Upper lobe of left lung (tissue), 4 donors: ENCODE measurements around the gene AKIRIN2.

ENCODE experiments used
- EP300 ChIP-seq, 4 donors: sonication (generic); formaldehyde crosslinking; IDR thresholded peaks; one replicate each; pipeline ENCODE4 v1.5.1; 2017; ENCODE audit warnings: antibody characterized with exemption in 4 of 4, control low read depth in 2 of 4
- POLR2A ChIP-seq, 4 donors: fragments of 450-650 bp; IDR thresholded peaks; one replicate each; pipeline ENCODE4 v1.5.1; 2016 to 2017; ENCODE audit warnings: antibody characterized with exemption in 4 of 4, mild to moderate bottlenecking in 2 of 4
- POLR2AphosphoS5 ChIP-seq, 2 donors: sonication (generic); formaldehyde crosslinking; IDR thresholded peaks; one replicate each; pipeline ENCODE4 v1.5.1; 2017; ENCODE audit warnings: antibody characterized with exemption in 2 of 2
- TF ChIP-seq, protein P1 (sequence below), 6 experiments: fragments of 450-650 bp in 4 of 6; fragments of 200-600 bp in 2 of 6; sonication (generic) in 2 of 6; IDR thresholded peaks; one replicate each; pipeline ENCODE4 v1.5.1; 2016 to 2019; ENCODE audit warnings: antibody characterized with exemption in 6 of 6

DNA sequence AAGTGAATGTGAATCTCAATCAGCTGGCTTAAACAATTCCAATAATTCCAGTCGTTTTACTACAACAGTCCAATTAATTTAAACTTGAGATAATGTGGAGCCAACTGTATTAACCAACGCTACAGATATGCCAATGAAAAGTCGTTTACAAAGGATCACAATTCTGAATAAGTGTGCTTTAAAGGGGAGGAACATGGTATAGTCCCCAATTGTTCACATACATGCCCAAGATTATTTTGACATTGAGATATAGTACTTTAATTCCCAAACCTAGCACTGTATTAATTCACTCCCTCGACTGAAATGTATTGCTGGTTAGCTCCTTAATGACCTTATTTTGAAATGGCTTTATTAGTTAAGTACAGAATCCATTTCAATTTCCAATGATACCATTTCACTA is 2.5 kb downstream of the AKIRIN2 start:
- TF ChIP-seq EP300 (IDR thresholded peaks at IDR 0.05) (no peak), POLR2AphosphoS5 (IDR thresholded peaks at IDR 0.05) (no peak), POLR2A (IDR thresholded peaks at IDR 0.05) (no peak)
- TF ChIP-seq, protein P1, sequence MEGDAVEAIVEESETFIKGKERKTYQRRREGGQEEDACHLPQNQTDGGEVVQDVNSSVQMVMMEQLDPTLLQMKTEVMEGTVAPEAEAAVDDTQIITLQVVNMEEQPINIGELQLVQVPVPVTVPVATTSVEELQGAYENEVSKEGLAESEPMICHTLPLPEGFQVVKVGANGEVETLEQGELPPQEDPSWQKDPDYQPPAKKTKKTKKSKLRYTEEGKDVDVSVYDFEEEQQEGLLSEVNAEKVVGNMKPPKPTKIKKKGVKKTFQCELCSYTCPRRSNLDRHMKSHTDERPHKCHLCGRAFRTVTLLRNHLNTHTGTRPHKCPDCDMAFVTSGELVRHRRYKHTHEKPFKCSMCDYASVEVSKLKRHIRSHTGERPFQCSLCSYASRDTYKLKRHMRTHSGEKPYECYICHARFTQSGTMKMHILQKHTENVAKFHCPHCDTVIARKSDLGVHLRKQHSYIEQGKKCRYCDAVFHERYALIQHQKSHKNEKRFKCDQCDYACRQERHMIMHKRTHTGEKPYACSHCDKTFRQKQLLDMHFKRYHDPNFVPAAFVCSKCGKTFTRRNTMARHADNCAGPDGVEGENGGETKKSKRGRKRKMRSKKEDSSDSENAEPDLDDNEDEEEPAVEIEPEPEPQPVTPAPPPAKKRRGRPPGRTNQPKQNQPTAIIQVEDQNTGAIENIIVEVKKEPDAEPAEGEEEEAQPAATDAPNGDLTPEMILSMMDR (IDR thresholded peaks at IDR 0.05) = no peak
